Astrocyte (in vitro differentiated cells and primary cell): ENCODE measurements around the gene GLO1. TPM values are rescaled to one million over a fixed set of nuclear protein-coding genes. Genes with fewer than 3 reads are reported as not detected.

Source experiments
- DNase-seq: peaks from one replicate; pipeline ENCODE4 v3.0.0-alpha.2; 2010; ENCODE audit warnings: low read depth
- FAIRE-seq: peaks from 2 replicates; lab custom pipeline; 2011; peaks lifted over from hg19 to GRCh38; lab: Jason Lieb, UNC
- H2AFZ ChIP-seq: 2 replicates; pipeline ENCODE4 v1.6.0; 2012; ENCODE audit warnings: low read depth, low read length, inconsistent platforms
- H3K27ac ChIP-seq: 2 replicates; pipeline ENCODE4 v1.5.1; 2011; ENCODE audit warnings: low read depth, low read length, inconsistent platforms
- H3K27me3 ChIP-seq: 2 replicates; pipeline ENCODE4 v1.6.0; 2011; ENCODE audit warnings: low read length, inconsistent platforms; ENCODE audit not compliant: insufficient read depth
- H3K36me3 ChIP-seq: 2 replicates; pipeline ENCODE4 v1.5.1; 2011; ENCODE audit warnings: low read length, inconsistent platforms; ENCODE audit not compliant: insufficient read depth
- H3K4me1 ChIP-seq: 2 replicates; pipeline ENCODE4 v1.5.1; 2011; ENCODE audit warnings: low read length, inconsistent platforms; ENCODE audit not compliant: insufficient read depth
- H3K4me2 ChIP-seq: 2 replicates; pipeline ENCODE4 v1.6.0; 2012; ENCODE audit warnings: low read length, inconsistent platforms
- H3K4me3 ChIP-seq: 2 replicates; pipeline ENCODE4 v1.5.1; 2011; ENCODE audit warnings: low read depth, mild to moderate bottlenecking, low read length, inconsistent platforms; ENCODE audit not compliant: insufficient read depth
- H3K79me2 ChIP-seq: 2 replicates; pipeline ENCODE4 v1.6.0; 2012; ENCODE audit warnings: mild to moderate bottlenecking, low read length, inconsistent platforms; ENCODE audit not compliant: insufficient read depth
- H3K9ac ChIP-seq: 2 replicates; pipeline ENCODE4 v1.6.0; 2012; ENCODE audit warnings: mild to moderate bottlenecking, low read length, inconsistent platforms
- H3K9me3 ChIP-seq: 2 replicates; pipeline ENCODE4 v1.5.1; 2012; ENCODE audit warnings: low read depth, mild to moderate bottlenecking, low read length, inconsistent platforms; ENCODE audit not compliant: insufficient read depth
- H4K20me1 ChIP-seq: 2 replicates; pipeline ENCODE4 v1.6.0; 2012; ENCODE audit warnings: low read length, inconsistent platforms; ENCODE audit not compliant: insufficient read depth
- H3K27ac Mint-ChIP-seq: one replicate; pipeline ENCODE4 v1.8.0; 2021; ENCODE audit warnings: mild to moderate bottlenecking, mixed read lengths; ENCODE audit not compliant: unreplicated experiment
- H3K27me3 Mint-ChIP-seq: one replicate; pipeline ENCODE4 v1.8.0; 2021; ENCODE audit warnings: low read depth, mixed read lengths; ENCODE audit not compliant: unreplicated experiment
- H3K36me3 Mint-ChIP-seq: one replicate; pipeline ENCODE4 v1.8.0; 2021; ENCODE audit warnings: low read depth, mixed read lengths; ENCODE audit not compliant: unreplicated experiment
- H3K4me1 Mint-ChIP-seq: one replicate; pipeline ENCODE4 v1.8.0; 2021; ENCODE audit warnings: low read depth, mixed read lengths; ENCODE audit not compliant: unreplicated experiment
- H3K4me3 Mint-ChIP-seq: one replicate; pipeline ENCODE4 v1.8.0; 2021; ENCODE audit warnings: mild to moderate bottlenecking, moderate library complexity, mixed read lengths; ENCODE audit not compliant: unreplicated experiment
- H3K9me3 Mint-ChIP-seq: one replicate; pipeline ENCODE4 v1.8.0; 2021; ENCODE audit warnings: mild to moderate bottlenecking, mixed read lengths; ENCODE audit not compliant: unreplicated experiment
- EZH2 ChIP-seq: IDR thresholded peaks from 2 replicates; pipeline ENCODE4 v1.6.1; 2012; ENCODE audit warnings: mild to moderate bottlenecking, low read length, inconsistent platforms; ENCODE audit not compliant: insufficient read depth
- total RNA-seq: library from RNA; stranded (reverse); gene quantifications from 2 replicates; pipeline ENCODE4 v1.2.1, GENCODE V29; 2021
- TF ChIP-seq, protein P1 (sequence below): IDR thresholded peaks from 2 replicates; pipeline ENCODE4 v1.5.1; 2011; ENCODE audit warnings: low read depth, mild to moderate bottlenecking, inconsistent platforms, low read length, moderate library complexity; ENCODE audit not compliant: insufficient read depth

Gene GLO1
- total RNA-seq, 1 donor from 2014 or later, result 172 TPM

- H3K27ac ChIP-seq, result no peak overlapping the region
- H3K4me2 ChIP-seq, result no peak overlapping the region
- H3K36me3 Mint-ChIP-seq, result no peaks in the 10 kb centered on the region
- no peaks in the 10 kb centered on the region for H3K36me3 ChIP-seq
- no peak overlapping the region for H3K27ac Mint-ChIP-seq
- peaks cover 5% of the 10 kb centered on the region for H3K4me1 Mint-ChIP-seq
- H3K9me3 Mint-ChIP-seq, result peaks cover 2% of the 10 kb centered on the region
- H3K4me1 ChIP-seq, result peaks cover 10% of the 10 kb centered on the region
- no peak overlapping the region for H2AFZ ChIP-seq
- no peak overlapping the region for H3K4me3 Mint-ChIP-seq
- H3K9me3 ChIP-seq, result no peaks in the 10 kb centered on the region
- H3K9ac ChIP-seq, result no peak overlapping the region
- H3K27me3 ChIP-seq, result peaks cover 15% of the 10 kb centered on the region
- H3K27me3 Mint-ChIP-seq, result peaks cover 13% of the 10 kb centered on the region
- FAIRE-seq (no peak), DNase-seq (no peak)
- TF ChIP-seq, protein P1, sequence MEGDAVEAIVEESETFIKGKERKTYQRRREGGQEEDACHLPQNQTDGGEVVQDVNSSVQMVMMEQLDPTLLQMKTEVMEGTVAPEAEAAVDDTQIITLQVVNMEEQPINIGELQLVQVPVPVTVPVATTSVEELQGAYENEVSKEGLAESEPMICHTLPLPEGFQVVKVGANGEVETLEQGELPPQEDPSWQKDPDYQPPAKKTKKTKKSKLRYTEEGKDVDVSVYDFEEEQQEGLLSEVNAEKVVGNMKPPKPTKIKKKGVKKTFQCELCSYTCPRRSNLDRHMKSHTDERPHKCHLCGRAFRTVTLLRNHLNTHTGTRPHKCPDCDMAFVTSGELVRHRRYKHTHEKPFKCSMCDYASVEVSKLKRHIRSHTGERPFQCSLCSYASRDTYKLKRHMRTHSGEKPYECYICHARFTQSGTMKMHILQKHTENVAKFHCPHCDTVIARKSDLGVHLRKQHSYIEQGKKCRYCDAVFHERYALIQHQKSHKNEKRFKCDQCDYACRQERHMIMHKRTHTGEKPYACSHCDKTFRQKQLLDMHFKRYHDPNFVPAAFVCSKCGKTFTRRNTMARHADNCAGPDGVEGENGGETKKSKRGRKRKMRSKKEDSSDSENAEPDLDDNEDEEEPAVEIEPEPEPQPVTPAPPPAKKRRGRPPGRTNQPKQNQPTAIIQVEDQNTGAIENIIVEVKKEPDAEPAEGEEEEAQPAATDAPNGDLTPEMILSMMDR, result no peak
- no peaks in the 10 kb centered on the region for H3K79me2 ChIP-seq
- H4K20me1 ChIP-seq, result no peaks in the 10 kb centered on the region
- no peak overlapping the region for H3K4me3 ChIP-seq
Measured at GRCh38 chr6:38719358-38719757, 16.4 kb upstream of the GLO1 start.

GRCh38 chr6:38716825-38717224 lies 13.9 kb upstream of the GLO1 start:
- Mint-ChIP-seq H3K27ac (no peak overlapping the region), H3K4me1 (peaks cover 12% of the 10 kb centered on the region), H3K9me3 (peaks cover 1% of the 10 kb centered on the region), H3K36me3 (no peaks in the 10 kb centered on the region), H3K4me3 (no peak overlapping the region), H3K27me3 (peaks cover 16% of the 10 kb centered on the region)
- DNase-seq, result no peak
- no peak overlapping the region for H3K4me2 ChIP-seq
- H4K20me1 ChIP-seq, result no peaks in the 10 kb centered on the region
- no peak overlapping the region for H2AFZ ChIP-seq
- no peak for FAIRE-seq
- no peak overlapping the region for H3K27ac ChIP-seq
- TF ChIP-seq EZH2, result no peak
- TF ChIP-seq, protein P1, result no peak
- peaks cover 10% of the 10 kb centered on the region for H3K4me1 ChIP-seq
- no peak overlapping the region for H3K9ac ChIP-seq
- H3K36me3 ChIP-seq, result no peaks in the 10 kb centered on the region
- peaks cover 17% of the 10 kb centered on the region for H3K27me3 ChIP-seq
- no peaks in the 10 kb centered on the region for H3K79me2 ChIP-seq
- no peak overlapping the region for H3K4me3 ChIP-seq
- no peaks in the 10 kb centered on the region for H3K9me3 ChIP-seq

DNA sequence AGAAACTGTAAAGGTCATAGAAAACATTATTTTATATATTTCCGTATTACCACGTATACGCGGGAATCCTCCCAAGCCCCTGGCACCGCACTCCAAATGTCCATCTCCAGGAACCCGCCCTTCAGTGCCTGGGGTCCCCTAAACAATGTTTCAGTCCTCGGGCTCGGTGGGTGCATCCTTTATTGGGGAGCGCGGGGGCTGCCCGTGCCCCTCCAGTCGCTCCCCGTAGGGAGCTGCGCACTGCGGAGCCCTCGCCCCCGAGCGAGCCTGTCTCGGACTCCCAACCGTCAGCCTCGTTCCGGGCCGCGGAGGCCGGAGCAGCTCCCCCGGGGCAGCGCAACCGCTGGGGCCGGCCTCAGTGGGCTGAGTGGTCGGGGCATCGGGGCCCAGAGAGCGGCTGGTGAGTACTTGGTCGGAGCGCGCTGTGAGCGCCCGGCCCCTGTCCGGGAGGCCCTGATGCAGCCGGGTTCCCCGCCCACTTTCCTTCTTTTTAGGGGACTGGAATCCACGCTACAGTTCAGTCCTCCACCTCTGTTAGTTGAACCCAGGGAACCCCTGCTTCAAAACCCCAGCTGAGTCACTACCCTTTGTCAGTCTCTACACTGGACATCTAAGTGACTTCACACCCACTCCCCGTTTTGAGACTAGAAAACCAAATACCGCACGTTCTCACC lies 12.2 kb upstream of the GLO1 start, which contains the start of gene DNAH8:
Gene DNAH8 (plus strand): TSS at position 296 of the 674 bp plus-strand sequence. CDS start 7,499 bp downstream, outside the sequence.
- H3K9me3 Mint-ChIP-seq, result peaks cover 9% of the 10 kb centered on the region
- peaks cover 12% of the 10 kb centered on the region for H3K4me1 Mint-ChIP-seq
- Histone ChIP-seq H3K4me3 (peak within 1 kb of the TSS; percentile 49), H3K27ac (no peak within 1 kb of the TSS), H3K9me3 (peaks cover 3% of the 10 kb centered on the region), H3K79me2 (no peaks in the 10 kb centered on the region), H4K20me1 (no peaks in the 10 kb centered on the region), H3K27me3 (peaks cover 16% of the 10 kb centered on the region), H2AFZ (peak within 1 kb of the TSS; percentile 70), H3K9ac (peak within 1 kb of the TSS; percentile 59), H3K4me2 (peak within 1 kb of the TSS; percentile 87), H3K36me3 (no peaks in the 10 kb centered on the region), H3K4me1 (peaks cover 10% of the 10 kb centered on the region)
- FAIRE-seq (no peak), DNase-seq (no peak)
- no peaks in the 10 kb centered on the region for H3K36me3 Mint-ChIP-seq
- TF ChIP-seq, protein P1, result no peak
- TF ChIP-seq EZH2, result peak; percentile 55
- no peak within 1 kb of the TSS for H3K4me3 Mint-ChIP-seq
- no peak within 1 kb of the TSS for H3K27ac Mint-ChIP-seq
- peaks cover 16% of the 10 kb centered on the region for H3K27me3 Mint-ChIP-seq
